SK-N-SH (cell line): ENCODE measurements around the gene P2RY14.

Source experiments
- ELF1 ChIP-seq: IDR thresholded peaks from 2 replicates; pipeline ENCODE4 v1.4.0; 2012
- RAD21 ChIP-seq: IDR thresholded peaks from 2 replicates; pipeline ENCODE4 v1.6.1; 2012; ENCODE audit warnings: mild to moderate bottlenecking, low read length
- RFX5 ChIP-seq: IDR thresholded peaks from 2 replicates; pipeline ENCODE4 v1.6.1; 2012; ENCODE audit warnings: mild to moderate bottlenecking, improper control_type of control experiment, low read length
- TF ChIP-seq, protein P1 (sequence below): fragments of 200-600 bp; sonication (generic); IDR thresholded peaks from 2 replicates; pipeline ENCODE4 v1.6.1; 2017; ENCODE audit warnings: antibody characterized with exemption, mild to moderate bottlenecking, moderate library complexity

GRCh38 chr3:151230646-151231045 lies 47.7 kb downstream of the P2RY14 start:
- TF ChIP-seq, protein P1, sequence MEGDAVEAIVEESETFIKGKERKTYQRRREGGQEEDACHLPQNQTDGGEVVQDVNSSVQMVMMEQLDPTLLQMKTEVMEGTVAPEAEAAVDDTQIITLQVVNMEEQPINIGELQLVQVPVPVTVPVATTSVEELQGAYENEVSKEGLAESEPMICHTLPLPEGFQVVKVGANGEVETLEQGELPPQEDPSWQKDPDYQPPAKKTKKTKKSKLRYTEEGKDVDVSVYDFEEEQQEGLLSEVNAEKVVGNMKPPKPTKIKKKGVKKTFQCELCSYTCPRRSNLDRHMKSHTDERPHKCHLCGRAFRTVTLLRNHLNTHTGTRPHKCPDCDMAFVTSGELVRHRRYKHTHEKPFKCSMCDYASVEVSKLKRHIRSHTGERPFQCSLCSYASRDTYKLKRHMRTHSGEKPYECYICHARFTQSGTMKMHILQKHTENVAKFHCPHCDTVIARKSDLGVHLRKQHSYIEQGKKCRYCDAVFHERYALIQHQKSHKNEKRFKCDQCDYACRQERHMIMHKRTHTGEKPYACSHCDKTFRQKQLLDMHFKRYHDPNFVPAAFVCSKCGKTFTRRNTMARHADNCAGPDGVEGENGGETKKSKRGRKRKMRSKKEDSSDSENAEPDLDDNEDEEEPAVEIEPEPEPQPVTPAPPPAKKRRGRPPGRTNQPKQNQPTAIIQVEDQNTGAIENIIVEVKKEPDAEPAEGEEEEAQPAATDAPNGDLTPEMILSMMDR: no peak
- TF ChIP-seq RFX5 (no peak), RAD21 (no peak), ELF1 (no peak)
